Esophagus muscularis mucosa (tissue), 4 donors: ENCODE data around the gene C19orf44. TPM values are rescaled to one million over a fixed set of nuclear protein-coding genes. Genes with fewer than 3 reads are reported as not detected.

ENCODE experiments used
- DNase-seq: peaks from one replicate; pipeline ENCODE4 v3.0.0-alpha.2; 2017; ENCODE audit errors: extremely low spot score
- H3K27ac ChIP-seq, 4 donors: fragments of 200-600 bp; sonication (generic); replicated peaks in 1 of 4; 1 replicate in 3 of 4; 2 replicates in 1 of 4; pipeline ENCODE4 v1.5.1; 2016 to 2019; ENCODE audit warnings: mild to moderate bottlenecking in 1 of 4
- H3K27me3 ChIP-seq, 4 donors: fragments of 200-600 bp; sonication (generic); one replicate each; pipeline versions ENCODE4 v1.5.1 to v1.6.0; 2016 to 2019
- H3K36me3 ChIP-seq, 4 donors: fragments of 200-600 bp; sonication (generic); one replicate each; pipeline ENCODE4 v1.5.1; 2016 to 2019
- H3K4me1 ChIP-seq, 4 donors: fragments of 200-600 bp; sonication (generic); one replicate each; pipeline ENCODE4 v1.5.1; 2016 to 2019
- H3K4me3 ChIP-seq, 4 donors: fragments of 200-600 bp; sonication (generic); 1 replicate in 2 of 4; 2 replicates in 2 of 4; pipeline ENCODE4 v1.5.1; 2016 to 2019; ENCODE audit warnings: mild to moderate bottlenecking in 4 of 4, moderate library complexity in 1 of 4
- H3K9me3 ChIP-seq, 4 donors: fragments of 200-600 bp; sonication (generic); 1 replicate in 3 of 4; 2 replicates in 1 of 4; pipeline ENCODE4 v1.5.1; 2016 to 2019
- EP300 ChIP-seq: sonication (generic); formaldehyde crosslinking; IDR thresholded peaks from one replicate; pipeline ENCODE4 v1.6.1; 2017; ENCODE audit warnings: antibody characterized with exemption
- POLR2A ChIP-seq: fragments of 450-650 bp; IDR thresholded peaks from one replicate; pipeline ENCODE4 v1.6.1; 2017; ENCODE audit warnings: antibody characterized with exemption, moderate library complexity, mild to moderate bottlenecking, low read depth
- POLR2AphosphoS5 ChIP-seq, 2 donors: sonication (generic); formaldehyde crosslinking; IDR thresholded peaks; one replicate each; pipeline ENCODE4 v1.6.1; 2017; ENCODE audit warnings: antibody characterized with exemption in 2 of 2
- WGBS: methylation state at CpG from one replicate; pipeline ENCODE4 v1.1.5; 2018; 5-methylcytosine and 5-hydroxymethylcytosine counted together
- intact Hi-C: fragments of 100-400 bp; cut with DNase I; formaldehyde crosslinking; loops from one replicate; pipeline ENCODE4 v1.15.1; 2023
- total RNA-seq, 4 donors: library from RNA; depleted of rRNA; stranded (reverse); fragments of >200 nt; gene quantifications; one replicate each; pipeline versions ENCODE4 v1.1.0 to v1.2.1, GENCODE V29; 2016
- TF ChIP-seq, protein P1 (sequence below), 3 experiments: fragments of 200-600 bp in 2 of 3; fragments of 450-650 bp in 1 of 3; sonication (generic) in 2 of 3; IDR thresholded peaks; one replicate each; pipeline ENCODE4 v1.5.1; 2017 to 2019; ENCODE audit warnings: antibody characterized with exemption in 3 of 3, mild to moderate bottlenecking in 2 of 3, moderate library complexity in 1 of 3

C19orf44 gene
- total RNA-seq, 4 donors from 2014 or later: 7.0 to 10.4 (median 8.5) TPM

GRCh38 chr19:16457954-16458331 is 38.3 kb upstream of the C19orf44 start:
- Histone ChIP-seq H3K27me3 (no peaks in the 10 kb centered on the region), H3K9me3 (no peaks in the 10 kb centered on the region), H3K27ac (peak overlapping the region; percentile 44 to 58 (median 52)), H3K36me3 (peaks cover 0 to 4% (median 0%) of the 10 kb centered on the region in 4 donors), H3K4me3 (peak overlapping the region in 2 of 4 donors; percentile 18 to 23), H3K4me1 (peaks cover 79 to 81% (median 80%) of the 10 kb centered on the region in 4 donors)
- TF ChIP-seq, protein P1, sequence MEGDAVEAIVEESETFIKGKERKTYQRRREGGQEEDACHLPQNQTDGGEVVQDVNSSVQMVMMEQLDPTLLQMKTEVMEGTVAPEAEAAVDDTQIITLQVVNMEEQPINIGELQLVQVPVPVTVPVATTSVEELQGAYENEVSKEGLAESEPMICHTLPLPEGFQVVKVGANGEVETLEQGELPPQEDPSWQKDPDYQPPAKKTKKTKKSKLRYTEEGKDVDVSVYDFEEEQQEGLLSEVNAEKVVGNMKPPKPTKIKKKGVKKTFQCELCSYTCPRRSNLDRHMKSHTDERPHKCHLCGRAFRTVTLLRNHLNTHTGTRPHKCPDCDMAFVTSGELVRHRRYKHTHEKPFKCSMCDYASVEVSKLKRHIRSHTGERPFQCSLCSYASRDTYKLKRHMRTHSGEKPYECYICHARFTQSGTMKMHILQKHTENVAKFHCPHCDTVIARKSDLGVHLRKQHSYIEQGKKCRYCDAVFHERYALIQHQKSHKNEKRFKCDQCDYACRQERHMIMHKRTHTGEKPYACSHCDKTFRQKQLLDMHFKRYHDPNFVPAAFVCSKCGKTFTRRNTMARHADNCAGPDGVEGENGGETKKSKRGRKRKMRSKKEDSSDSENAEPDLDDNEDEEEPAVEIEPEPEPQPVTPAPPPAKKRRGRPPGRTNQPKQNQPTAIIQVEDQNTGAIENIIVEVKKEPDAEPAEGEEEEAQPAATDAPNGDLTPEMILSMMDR (IDR thresholded peaks at IDR 0.05): no peak
- TF ChIP-seq EP300: no peak
- TF ChIP-seq POLR2AphosphoS5 (IDR thresholded peaks at IDR 0.05): no peak
- no peak for TF ChIP-seq POLR2A
- WGBS: 44% methylated on average over 6 of the region's 8 CpGs
- DNase-seq: no peak
- intact Hi-C loops: no loop called here

DNA sequence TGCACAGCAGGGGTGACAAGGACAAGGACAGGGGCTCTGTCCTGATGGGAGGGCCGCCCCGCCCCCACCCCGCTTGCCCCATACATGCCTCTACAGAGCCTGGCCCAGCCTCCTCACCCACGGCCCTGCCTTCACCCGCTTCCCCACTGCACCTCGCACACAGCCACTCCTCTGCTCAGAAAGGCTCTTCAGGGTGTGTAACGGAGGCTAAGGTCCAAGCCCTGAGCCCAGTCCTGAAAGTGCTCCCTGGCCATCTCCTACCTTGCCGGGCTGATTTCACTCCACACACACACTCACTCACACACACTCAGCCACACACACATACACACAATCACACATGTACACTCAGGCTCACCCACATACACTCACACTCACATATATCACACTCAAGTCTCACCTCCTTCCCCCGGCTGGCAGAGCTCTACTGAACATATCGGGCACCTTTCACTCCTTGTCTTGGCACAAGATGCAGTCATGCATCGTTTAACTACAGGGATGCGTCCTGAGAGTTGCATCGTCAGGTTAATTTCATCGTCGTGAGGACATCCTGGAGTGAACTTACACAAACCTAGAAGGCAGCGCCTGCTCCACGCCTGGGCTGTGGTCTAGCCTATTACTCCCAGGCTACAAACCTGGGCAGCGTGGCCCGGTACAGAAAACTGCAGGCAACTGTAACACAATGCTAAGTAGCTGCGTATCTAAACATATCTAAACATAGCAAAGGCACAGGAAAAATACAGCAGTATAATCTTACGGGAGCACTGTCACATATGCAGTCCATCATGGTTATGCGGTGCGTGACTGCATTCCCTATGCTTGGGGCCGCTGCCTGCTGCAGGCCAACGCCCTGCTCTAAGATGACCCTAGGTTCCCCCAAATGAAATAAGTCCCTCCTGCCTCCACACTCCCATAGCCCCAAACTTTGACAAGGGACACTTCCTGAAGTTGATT is 37.5 kb upstream of the C19orf44 start:
- 80% methylated on average over 21 of the region's 25 CpGs for WGBS
- peaks cover 79 to 81% (median 80%) of the 10 kb centered on the region in 4 donors for H3K4me1 ChIP-seq

DNA sequence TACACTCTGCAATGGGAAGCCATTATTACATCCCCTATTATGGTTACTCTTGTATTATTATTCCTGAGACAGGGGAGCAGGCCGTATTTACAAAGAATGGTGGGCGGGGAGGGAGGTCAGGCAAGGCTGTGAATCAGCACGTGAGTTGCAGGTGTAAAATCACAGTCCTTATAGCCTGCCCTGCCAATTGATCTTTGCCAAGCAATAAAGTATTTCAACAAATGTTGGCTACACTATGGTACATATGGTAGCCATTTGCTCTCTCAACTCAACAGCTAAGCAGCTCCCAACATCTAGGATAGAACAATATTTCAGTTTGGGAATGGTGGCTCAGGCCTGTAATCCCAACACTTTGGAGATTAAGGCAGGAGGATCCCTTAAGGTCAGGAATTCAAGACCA is 36.5 kb upstream of the C19orf44 start:
- Histone ChIP-seq H3K9me3 (no peaks in the 10 kb centered on the region), H3K4me1 (peaks cover 74 to 81% (median 78%) of the 10 kb centered on the region in 4 donors), H3K4me3 (no peak overlapping the region), H3K27me3 (no peaks in the 10 kb centered on the region), H3K27ac (no peak overlapping the region), H3K36me3 (peaks cover 0 to 4% (median 0%) of the 10 kb centered on the region in 4 donors)
- DNase-seq: no peak
- intact Hi-C loops: no loop called here
- WGBS: 94% methylated on average over 3 of the region's 3 CpGs
- TF ChIP-seq EP300: no peak
- no peak for TF ChIP-seq POLR2AphosphoS5 (IDR thresholded peaks at IDR 0.05)
- TF ChIP-seq, protein P1 (IDR thresholded peaks at IDR 0.05): no peak
- no peak for TF ChIP-seq POLR2A

More for the DNA sequence above, 37.5 kb upstream of the C19orf44 start:
- DNase-seq: no peak
- intact Hi-C loops: no loop called here
- H3K27me3 ChIP-seq: no peaks in the 10 kb centered on the region
- peaks cover 0 to 4% (median 0%) of the 10 kb centered on the region in 4 donors for H3K36me3 ChIP-seq
- peak overlapping the region; percentile 44 to 58 (median 52) for H3K27ac ChIP-seq
- no peaks in the 10 kb centered on the region for H3K9me3 ChIP-seq
- H3K4me3 ChIP-seq: no peak overlapping the region
- TF ChIP-seq, protein P1 (IDR thresholded peaks at IDR 0.05): no peak
- no peak for TF ChIP-seq POLR2A
- no peak for TF ChIP-seq POLR2AphosphoS5 (IDR thresholded peaks at IDR 0.05)
- TF ChIP-seq EP300: no peak

DNA sequence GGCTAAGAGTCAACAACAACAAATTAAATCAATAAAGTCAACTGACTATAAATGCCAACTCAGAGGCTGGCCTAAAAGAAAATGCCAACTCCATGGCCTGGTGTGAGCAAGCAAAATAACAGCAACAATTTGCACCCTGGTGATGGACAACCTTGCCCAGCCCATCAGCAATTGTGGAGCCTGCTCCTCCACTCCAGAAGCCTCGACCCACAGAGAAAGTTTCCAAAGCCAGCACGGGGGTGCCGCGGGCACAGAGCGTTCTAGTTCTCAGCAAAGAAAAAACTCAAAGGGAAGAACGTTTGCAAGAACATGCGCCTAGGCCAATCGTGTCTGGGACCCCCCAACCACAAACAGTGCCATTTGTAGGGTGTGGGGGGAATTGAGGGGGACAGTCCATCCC is 35.7 kb upstream of the C19orf44 start:
- H3K27ac ChIP-seq: no peak overlapping the region

More for the DNA sequence above, 35.7 kb upstream of the C19orf44 start:
- WGBS: 64% methylated on average over 8 of the region's 8 CpGs
- Histone ChIP-seq H3K9me3 (no peaks in the 10 kb centered on the region), H3K4me1 (peaks cover 71 to 80% (median 77%) of the 10 kb centered on the region in 4 donors), H3K27me3 (no peaks in the 10 kb centered on the region), H3K36me3 (peaks cover 0 to 4% (median 0%) of the 10 kb centered on the region in 4 donors), H3K4me3 (no peak overlapping the region)
- TF ChIP-seq POLR2A (no peak), EP300 (no peak), POLR2AphosphoS5 (IDR thresholded peaks at IDR 0.05) (no peak)
- TF ChIP-seq, protein P1 (IDR thresholded peaks at IDR 0.05): no peak
- intact Hi-C loops: no loop called here
- DNase-seq: no peak
